ENCODE measurements around the gene IGF1. TPM values are rescaled to one million over a fixed set of nuclear protein-coding genes. Genes with fewer than 3 reads are reported as not detected.

The IGF1 gene
- total RNA-seq, 1 experiment from 2014 or later, result not detected

DNA sequence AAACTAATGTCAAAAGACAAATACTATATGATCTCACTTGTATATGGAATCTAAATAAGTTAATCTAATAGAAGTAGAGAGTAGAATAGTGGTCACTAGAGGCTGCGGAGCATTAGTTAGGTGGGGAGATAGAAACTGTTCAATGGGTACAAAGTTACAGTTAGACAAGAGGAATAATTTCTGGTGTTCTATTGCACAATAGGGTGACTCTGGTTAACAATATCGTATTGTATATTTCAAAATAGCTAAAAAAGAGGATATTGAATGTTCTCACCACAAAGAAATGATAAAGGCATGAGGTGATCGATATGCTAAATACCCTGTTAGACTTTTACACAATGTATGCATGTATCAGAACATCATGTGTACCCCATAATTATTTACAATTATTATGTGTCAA lies 42.9 kb downstream of the IGF1 start:
- POLR2A ChIA-PET, result no interaction called here
- Mint-ChIP-seq H3K4me1 (no peaks in the 10 kb centered on the region), H3K27me3 (ENCODE audit: low read depth) (no peaks in the 10 kb centered on the region; the same call in 1 of the 2 replicates), H3K36me3 (no peaks in the 10 kb centered on the region), H3K27ac (no peak overlapping the region), H3K9me3 (peaks cover 3% of the 10 kb centered on the region; the same call in 1 of the 2 replicates), H3K4me3 (no peak overlapping the region)
- TF ChIP-seq NR1H2 (CRISPR knock-in tag; IDR thresholded peaks at IDR 0.05), result no peak
- CTCF ChIA-PET, result no interaction called here
- DNase-seq (ENCODE audit: low spot score), result no peak
- ATAC-seq, result no peak

DNA sequence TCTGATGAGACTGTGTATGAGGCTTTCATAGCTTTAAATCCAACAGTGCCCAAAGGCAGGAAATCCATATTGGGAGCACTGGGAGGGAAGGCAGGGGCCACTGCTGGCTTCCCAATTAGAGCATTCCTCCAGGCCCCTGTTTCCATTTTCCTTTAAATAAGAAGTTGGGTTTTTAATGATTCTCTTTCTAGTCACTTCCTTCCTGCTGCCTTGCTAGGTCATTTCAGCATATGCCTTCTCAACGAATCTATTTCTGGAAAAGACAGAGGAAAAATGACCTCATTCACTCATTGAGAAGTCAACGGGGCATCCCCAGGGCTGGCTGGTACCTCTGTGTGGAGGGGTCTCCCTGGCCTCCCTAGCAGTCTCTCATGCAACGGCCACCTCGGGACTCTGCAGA lies 43.5 kb downstream of the IGF1 start:
- Mint-ChIP-seq H3K27ac (no peak overlapping the region), H3K36me3 (no peaks in the 10 kb centered on the region), H3K4me3 (no peak overlapping the region), H3K27me3 (ENCODE audit: low read depth) (no peaks in the 10 kb centered on the region; the same call in 1 of the 2 replicates), H3K4me1 (no peaks in the 10 kb centered on the region), H3K9me3 (peaks cover 3% of the 10 kb centered on the region; the same call in 1 of the 2 replicates)
- TF ChIP-seq, protein P1, sequence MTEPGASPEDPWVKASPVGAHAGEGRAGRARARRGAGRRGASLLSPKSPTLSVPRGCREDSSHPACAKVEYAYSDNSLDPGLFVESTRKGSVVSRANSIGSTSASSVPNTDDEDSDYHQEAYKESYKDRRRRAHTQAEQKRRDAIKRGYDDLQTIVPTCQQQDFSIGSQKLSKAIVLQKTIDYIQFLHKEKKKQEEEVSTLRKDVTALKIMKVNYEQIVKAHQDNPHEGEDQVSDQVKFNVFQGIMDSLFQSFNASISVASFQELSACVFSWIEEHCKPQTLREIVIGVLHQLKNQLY (CRISPR knock-in tag; IDR thresholded peaks at IDR 0.05), result no peak
- TF ChIP-seq, protein P2, sequence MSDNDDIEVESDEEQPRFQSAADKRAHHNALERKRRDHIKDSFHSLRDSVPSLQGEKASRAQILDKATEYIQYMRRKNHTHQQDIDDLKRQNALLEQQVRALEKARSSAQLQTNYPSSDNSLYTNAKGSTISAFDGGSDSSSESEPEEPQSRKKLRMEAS (CRISPR knock-in tag; IDR thresholded peaks at IDR 0.05), result no peak
- TF ChIP-seq, protein P3, sequence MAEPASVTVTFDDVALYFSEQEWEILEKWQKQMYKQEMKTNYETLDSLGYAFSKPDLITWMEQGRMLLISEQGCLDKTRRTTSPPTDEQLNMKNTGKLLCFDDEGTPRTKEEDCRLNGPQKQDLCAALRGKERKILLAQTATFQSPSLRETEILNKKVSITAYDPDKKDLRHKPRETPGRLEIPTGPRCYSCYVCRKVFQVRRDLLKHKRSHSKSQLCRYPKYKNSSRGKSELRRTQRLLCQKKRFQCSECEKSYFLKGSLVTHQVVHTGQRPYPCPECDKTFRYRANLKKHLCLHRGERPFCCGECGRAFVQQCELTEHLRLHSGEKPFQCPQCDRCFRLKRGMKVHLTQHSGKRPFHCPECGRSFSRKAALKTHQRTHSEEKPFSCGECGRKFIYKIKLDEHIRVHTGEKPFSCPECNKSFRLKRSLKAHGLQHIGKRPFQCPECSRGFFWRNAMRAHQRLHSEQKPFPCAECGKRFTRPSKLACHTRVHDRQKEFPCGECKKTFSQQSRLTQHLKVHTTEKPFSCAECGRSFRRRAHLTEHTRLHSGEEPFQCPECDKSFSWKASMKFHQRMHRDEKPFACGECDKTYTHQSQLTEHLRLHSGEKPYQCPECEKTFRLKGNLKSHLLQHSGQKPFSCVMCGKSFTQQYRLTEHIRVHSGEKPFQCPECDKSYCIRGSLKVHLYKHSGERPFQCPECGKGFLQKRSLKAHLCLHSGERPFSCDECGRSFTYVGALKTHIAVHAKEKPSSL (CRISPR knock-in tag; conservative IDR thresholded peaks at IDR 0.05), result no peak
- TF ChIP-seq, protein P4, sequence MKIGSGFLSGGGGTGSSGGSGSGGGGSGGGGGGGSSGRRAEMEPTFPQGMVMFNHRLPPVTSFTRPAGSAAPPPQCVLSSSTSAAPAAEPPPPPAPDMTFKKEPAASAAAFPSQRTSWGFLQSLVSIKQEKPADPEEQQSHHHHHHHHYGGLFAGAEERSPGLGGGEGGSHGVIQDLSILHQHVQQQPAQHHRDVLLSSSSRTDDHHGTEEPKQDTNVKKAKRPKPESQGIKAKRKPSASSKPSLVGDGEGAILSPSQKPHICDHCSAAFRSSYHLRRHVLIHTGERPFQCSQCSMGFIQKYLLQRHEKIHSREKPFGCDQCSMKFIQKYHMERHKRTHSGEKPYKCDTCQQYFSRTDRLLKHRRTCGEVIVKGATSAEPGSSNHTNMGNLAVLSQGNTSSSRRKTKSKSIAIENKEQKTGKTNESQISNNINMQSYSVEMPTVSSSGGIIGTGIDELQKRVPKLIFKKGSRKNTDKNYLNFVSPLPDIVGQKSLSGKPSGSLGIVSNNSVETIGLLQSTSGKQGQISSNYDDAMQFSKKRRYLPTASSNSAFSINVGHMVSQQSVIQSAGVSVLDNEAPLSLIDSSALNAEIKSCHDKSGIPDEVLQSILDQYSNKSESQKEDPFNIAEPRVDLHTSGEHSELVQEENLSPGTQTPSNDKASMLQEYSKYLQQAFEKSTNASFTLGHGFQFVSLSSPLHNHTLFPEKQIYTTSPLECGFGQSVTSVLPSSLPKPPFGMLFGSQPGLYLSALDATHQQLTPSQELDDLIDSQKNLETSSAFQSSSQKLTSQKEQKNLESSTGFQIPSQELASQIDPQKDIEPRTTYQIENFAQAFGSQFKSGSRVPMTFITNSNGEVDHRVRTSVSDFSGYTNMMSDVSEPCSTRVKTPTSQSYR (CRISPR knock-in tag; IDR thresholded peaks at IDR 0.05), result no peak
- TF ChIP-seq, protein P5, sequence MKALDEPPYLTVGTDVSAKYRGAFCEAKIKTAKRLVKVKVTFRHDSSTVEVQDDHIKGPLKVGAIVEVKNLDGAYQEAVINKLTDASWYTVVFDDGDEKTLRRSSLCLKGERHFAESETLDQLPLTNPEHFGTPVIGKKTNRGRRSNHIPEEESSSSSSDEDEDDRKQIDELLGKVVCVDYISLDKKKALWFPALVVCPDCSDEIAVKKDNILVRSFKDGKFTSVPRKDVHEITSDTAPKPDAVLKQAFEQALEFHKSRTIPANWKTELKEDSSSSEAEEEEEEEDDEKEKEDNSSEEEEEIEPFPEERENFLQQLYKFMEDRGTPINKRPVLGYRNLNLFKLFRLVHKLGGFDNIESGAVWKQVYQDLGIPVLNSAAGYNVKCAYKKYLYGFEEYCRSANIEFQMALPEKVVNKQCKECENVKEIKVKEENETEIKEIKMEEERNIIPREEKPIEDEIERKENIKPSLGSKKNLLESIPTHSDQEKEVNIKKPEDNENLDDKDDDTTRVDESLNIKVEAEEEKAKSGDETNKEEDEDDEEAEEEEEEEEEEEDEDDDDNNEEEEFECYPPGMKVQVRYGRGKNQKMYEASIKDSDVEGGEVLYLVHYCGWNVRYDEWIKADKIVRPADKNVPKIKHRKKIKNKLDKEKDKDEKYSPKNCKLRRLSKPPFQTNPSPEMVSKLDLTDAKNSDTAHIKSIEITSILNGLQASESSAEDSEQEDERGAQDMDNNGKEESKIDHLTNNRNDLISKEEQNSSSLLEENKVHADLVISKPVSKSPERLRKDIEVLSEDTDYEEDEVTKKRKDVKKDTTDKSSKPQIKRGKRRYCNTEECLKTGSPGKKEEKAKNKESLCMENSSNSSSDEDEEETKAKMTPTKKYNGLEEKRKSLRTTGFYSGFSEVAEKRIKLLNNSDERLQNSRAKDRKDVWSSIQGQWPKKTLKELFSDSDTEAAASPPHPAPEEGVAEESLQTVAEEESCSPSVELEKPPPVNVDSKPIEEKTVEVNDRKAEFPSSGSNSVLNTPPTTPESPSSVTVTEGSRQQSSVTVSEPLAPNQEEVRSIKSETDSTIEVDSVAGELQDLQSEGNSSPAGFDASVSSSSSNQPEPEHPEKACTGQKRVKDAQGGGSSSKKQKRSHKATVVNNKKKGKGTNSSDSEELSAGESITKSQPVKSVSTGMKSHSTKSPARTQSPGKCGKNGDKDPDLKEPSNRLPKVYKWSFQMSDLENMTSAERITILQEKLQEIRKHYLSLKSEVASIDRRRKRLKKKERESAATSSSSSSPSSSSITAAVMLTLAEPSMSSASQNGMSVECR (CRISPR knock-in tag; IDR thresholded peaks at IDR 0.05; ENCODE audit: borderline replicate concordance), result no peak
- TF ChIP-seq ZBTB21 (CRISPR knock-in tag; IDR thresholded peaks at IDR 0.05; ENCODE audit: borderline replicate concordance) (no peak), TCF7 (CRISPR knock-in tag; IDR thresholded peaks at IDR 0.05; ENCODE audit: low read depth) (no peak), ATF1 (CRISPR knock-in tag; IDR thresholded peaks at IDR 0.05) (no peak), MYBL2 (CRISPR knock-in tag; IDR thresholded peaks at IDR 0.05) (no peak), ZNF219 (CRISPR knock-in tag; IDR thresholded peaks at IDR 0.05; ENCODE audit: borderline replicate concordance) (no peak), ZNF423 (CRISPR knock-in tag; IDR thresholded peaks at IDR 0.05) (no peak)
- TF ChIP-seq, protein P6, sequence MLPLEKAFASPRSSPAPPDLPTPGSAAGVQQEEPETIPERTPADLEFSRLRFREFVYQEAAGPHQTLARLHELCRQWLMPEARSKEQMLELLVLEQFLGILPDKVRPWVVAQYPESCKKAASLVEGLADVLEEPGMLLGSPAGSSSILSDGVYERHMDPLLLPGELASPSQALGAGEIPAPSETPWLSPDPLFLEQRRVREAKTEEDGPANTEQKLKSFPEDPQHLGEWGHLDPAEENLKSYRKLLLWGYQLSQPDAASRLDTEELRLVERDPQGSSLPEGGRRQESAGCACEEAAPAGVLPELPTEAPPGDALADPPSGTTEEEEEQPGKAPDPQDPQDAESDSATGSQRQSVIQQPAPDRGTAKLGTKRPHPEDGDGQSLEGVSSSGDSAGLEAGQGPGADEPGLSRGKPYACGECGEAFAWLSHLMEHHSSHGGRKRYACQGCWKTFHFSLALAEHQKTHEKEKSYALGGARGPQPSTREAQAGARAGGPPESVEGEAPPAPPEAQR (CRISPR knock-in tag; IDR thresholded peaks at IDR 0.05), result no peak
- TF ChIP-seq, protein P7, sequence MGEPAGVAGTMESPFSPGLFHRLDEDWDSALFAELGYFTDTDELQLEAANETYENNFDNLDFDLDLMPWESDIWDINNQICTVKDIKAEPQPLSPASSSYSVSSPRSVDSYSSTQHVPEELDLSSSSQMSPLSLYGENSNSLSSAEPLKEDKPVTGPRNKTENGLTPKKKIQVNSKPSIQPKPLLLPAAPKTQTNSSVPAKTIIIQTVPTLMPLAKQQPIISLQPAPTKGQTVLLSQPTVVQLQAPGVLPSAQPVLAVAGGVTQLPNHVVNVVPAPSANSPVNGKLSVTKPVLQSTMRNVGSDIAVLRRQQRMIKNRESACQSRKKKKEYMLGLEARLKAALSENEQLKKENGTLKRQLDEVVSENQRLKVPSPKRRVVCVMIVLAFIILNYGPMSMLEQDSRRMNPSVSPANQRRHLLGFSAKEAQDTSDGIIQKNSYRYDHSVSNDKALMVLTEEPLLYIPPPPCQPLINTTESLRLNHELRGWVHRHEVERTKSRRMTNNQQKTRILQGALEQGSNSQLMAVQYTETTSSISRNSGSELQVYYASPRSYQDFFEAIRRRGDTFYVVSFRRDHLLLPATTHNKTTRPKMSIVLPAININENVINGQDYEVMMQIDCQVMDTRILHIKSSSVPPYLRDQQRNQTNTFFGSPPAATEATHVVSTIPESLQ (CRISPR knock-in tag; IDR thresholded peaks at IDR 0.05), result no peak
- CTCF ChIA-PET, result no interaction called here
- no peak for DNase-seq (ENCODE audit: low spot score)
- no peak for ATAC-seq
- POLR2A ChIA-PET, result no interaction called here

Measured in WTC11 (cell line).